OCI-LY7 (cell line): ENCODE results near the gene PGP. TPM values are rescaled to one million over a fixed set of nuclear protein-coding genes. Genes with fewer than 3 reads are reported as not detected.

ENCODE experiments used
- BruUV-seq: library from RNA; stranded (reverse); fragments of 400-500 nt; replicated peaks from 2 replicates; lab custom pipeline; 2021; lab: Mats Ljungman, UMichigan
- CTCF ChIA-PET: fragments of 300-600 bp; sonication (Branson Sonifier 250); formaldehyde crosslinking; loops from one replicate; lab custom pipeline; 2022; ENCODE audit warnings: antibody characterized with exemption; ENCODE audit not compliant: unreplicated experiment; lab: Charles Lee
- POLR2A ChIA-PET: fragments of 300-600 bp; sonication (Branson Sonifier 250); formaldehyde crosslinking; loops from one replicate; lab custom pipeline; 2022; ENCODE audit warnings: antibody characterized with exemption; lab: Charles Lee
- DNase-seq: peaks from one replicate; pipeline ENCODE4 v3.0.0-alpha.2; 2015; ENCODE audit warnings: low spot score
- H2AFZ ChIP-seq: fragments of 200-600 bp; sonication (generic), shearing (Covaris generic); 2 replicates; pipeline ENCODE4 v1.6.1; 2014; ENCODE audit warnings: mild to moderate bottlenecking, antibody characterized with exemption, low read length, moderate library complexity
- H3K27ac ChIP-seq: fragments of 200-600 bp; sonication (generic); 2 replicates; pipeline ENCODE4 v1.5.1; 2014; ENCODE audit warnings: mixed run types, low read depth, mild to moderate bottlenecking, moderate library complexity, low read length, inconsistent platforms; ENCODE audit not compliant: poor library complexity, severe bottlenecking
- H3K36me3 ChIP-seq: fragments of 200-600 bp; sonication (generic); 2 replicates; pipeline ENCODE4 v1.6.1; 2014; ENCODE audit warnings: mild to moderate bottlenecking, antibody characterized with exemption, low read length, moderate library complexity, mixed read lengths; ENCODE audit not compliant: insufficient read depth
- H3K4me1 ChIP-seq: fragments of 200-600 bp; sonication (generic); 2 replicates; pipeline ENCODE4 v1.5.1; 2014; ENCODE audit warnings: mild to moderate bottlenecking, low read length; ENCODE audit not compliant: insufficient read depth, poor library complexity, severe bottlenecking
- H3K4me2 ChIP-seq: fragments of 200-600 bp; sonication (generic); 2 replicates; pipeline ENCODE4 v1.6.1; 2014; ENCODE audit warnings: mild to moderate bottlenecking, low read length
- H3K4me3 ChIP-seq: fragments of 200-600 bp; sonication (generic); 2 replicates; pipeline ENCODE4 v1.5.1; 2014; ENCODE audit warnings: mild to moderate bottlenecking, low read depth, low read length; ENCODE audit not compliant: poor library complexity, severe bottlenecking
- H3K79me2 ChIP-seq: fragments of 200-600 bp; sonication (generic); 2 replicates; pipeline ENCODE4 v1.6.1; 2016; ENCODE audit warnings: low read depth, mild to moderate bottlenecking, low read length, moderate library complexity, mixed read lengths; ENCODE audit not compliant: insufficient read depth
- H3K9me2 ChIP-seq: fragments of 200-600 bp; sonication (generic); 2 replicates; pipeline ENCODE4 v1.6.1; 2016; ENCODE audit warnings: mild to moderate bottlenecking, low read length, mixed read lengths; ENCODE audit not compliant: insufficient read depth
- H3K9me3 ChIP-seq: fragments of 200-600 bp; sonication (generic); 2 replicates; pipeline ENCODE4 v1.6.1; 2014; ENCODE audit warnings: mild to moderate bottlenecking, mixed run types, low read length, mixed read lengths
- H4K20me1 ChIP-seq: fragments of 200-600 bp; sonication (generic); 2 replicates; pipeline ENCODE4 v1.6.1; 2014; ENCODE audit warnings: mild to moderate bottlenecking, antibody characterized with exemption, low read length, moderate library complexity, mixed read lengths; ENCODE audit not compliant: insufficient read depth
- CTCF ChIP-seq: fragments of 200-600 bp; sonication (generic); conservative IDR thresholded peaks from 2 replicates; pipeline ENCODE4 v1.5.1; 2014; ENCODE audit warnings: mild to moderate bottlenecking, antibody characterized with exemption, low read length, moderate library complexity, mixed read lengths
- EZH2phosphoT487 ChIP-seq: fragments of 200-600 bp; sonication (generic); IDR thresholded peaks from 2 replicates; pipeline ENCODE4 v1.6.1; 2018; ENCODE audit warnings: low read depth, borderline replicate concordance, mild to moderate bottlenecking, mixed run types, antibody characterized with exemption, low read length, moderate library complexity, mixed read lengths
- intact Hi-C: fragments of 100-400 bp; cut with micrococcal nuclease; formaldehyde crosslinking; loops from one replicate; pipeline ENCODE4 v1.10.0; 2022; ENCODE audit not compliant: unreplicated experiment
- total RNA-seq, 2 experiments: library from RNA; depleted of rRNA in 1 of 2; stranded (reverse); fragments of >200 nt in 1 of 2; shearing (Covaris generic) in 1 of 2; gene quantifications; 2 replicates each; pipeline ENCODE4 v1.2.3, GENCODE V29; 2014 to 2022

Gene PGP
- total RNA-seq, 2 experiments from 2014 or later, result 37.9 to 44.2 TPM

DNA sequence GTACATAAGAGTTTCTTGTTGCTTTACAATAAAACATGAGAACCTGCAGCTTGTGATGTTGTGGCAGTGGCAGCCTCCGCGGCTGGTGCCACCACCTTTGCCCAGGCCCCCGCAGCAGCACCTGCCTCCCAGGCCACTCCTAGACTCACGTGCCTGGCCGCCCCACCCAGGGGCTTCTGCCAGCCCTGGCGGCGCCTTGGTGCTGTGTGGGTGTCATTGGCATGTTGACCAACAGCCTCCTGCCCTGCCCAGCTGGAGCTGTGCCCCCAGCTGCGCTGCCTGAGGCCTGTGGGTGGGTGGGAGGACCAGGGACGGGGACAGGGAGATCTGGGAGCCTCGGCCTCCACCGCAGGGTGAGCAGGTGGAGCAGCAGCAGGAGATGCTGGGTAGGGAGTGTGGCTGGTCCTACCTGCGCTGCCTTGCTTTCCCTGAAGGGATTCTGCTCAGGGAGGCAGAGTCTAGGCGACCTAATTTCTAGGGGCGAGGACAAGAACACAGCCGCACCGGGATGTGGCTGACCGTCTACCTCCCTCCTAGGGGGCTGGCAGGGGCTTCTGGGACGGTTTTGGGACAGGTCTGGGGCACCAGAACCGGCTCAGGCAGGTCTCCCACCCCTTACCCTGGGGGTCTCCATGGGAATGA lies 21.2 kb upstream of the PGP start:
- Histone ChIP-seq H3K4me2 (no peak overlapping the region), H3K4me3 (no peak overlapping the region), H2AFZ (no peak overlapping the region), H3K27ac (no peak overlapping the region), H3K9me3 (no peaks in the 10 kb centered on the region), H4K20me1 (no peaks in the 10 kb centered on the region), H3K36me3 (peaks cover 72% of the 10 kb centered on the region), H3K4me1 (no peaks in the 10 kb centered on the region), H3K79me2 (no peaks in the 10 kb centered on the region), H3K9me2 (no peaks in the 10 kb centered on the region)
- intact Hi-C loops, result no loop called here
- POLR2A ChIA-PET, result no interaction called here
- no peak for DNase-seq
- no TSS peak for BruUV-seq
- CTCF ChIA-PET, result interaction anchor here (0.6 kb wide), 1 partner anchor 14 kb away, joined by 16 read pairs; no protein-coding TSS in a partner anchor
- TF ChIP-seq EZH2phosphoT487 (no peak), CTCF (no peak)

DNA sequence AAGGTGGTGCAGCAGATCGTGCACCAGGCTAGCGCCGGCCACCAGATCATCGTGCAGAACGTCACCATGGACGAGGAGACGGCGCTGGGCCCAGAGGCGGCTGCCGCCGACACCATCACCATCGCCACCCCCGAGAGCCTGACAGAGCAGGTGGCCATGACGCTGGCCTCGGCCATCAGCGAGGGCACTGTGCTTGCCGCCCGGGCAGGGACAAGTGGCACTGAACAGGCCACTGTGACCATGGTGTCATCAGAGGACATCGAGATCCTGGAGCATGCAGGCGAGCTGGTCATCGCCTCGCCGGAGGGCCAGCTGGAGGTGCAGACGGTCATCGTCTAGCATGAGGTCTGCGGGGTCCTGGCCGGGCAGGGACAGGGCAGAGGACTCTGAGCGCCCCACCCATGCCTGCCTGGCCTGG lies 20.6 kb upstream of the PGP start:
- Histone ChIP-seq H3K9me2 (no peaks in the 10 kb centered on the region), H2AFZ (no peak overlapping the region), H3K9me3 (no peaks in the 10 kb centered on the region), H3K4me2 (no peak overlapping the region), H3K36me3 (peaks cover 76% of the 10 kb centered on the region), H4K20me1 (no peaks in the 10 kb centered on the region), H3K79me2 (no peaks in the 10 kb centered on the region), H3K4me3 (no peak overlapping the region), H3K27ac (no peak overlapping the region), H3K4me1 (no peaks in the 10 kb centered on the region)
- POLR2A ChIA-PET, result no interaction called here
- BruUV-seq, result no TSS peak
- intact Hi-C loops, result no loop called here
- TF ChIP-seq CTCF (no peak), EZH2phosphoT487 (no peak)
- DNase-seq, result no peak
- CTCF ChIA-PET, result interaction anchor here (0.6 kb wide), 1 partner anchor 14 kb away, joined by 16 read pairs; no protein-coding TSS in a partner anchor

GRCh38 chr16:2234813-2235170 lies 20.2 kb upstream of the PGP start:
- ChIA-PET CTCF (no interaction called here), POLR2A (no interaction called here)
- TF ChIP-seq CTCF, result no peak
- no peak for TF ChIP-seq EZH2phosphoT487
- Histone ChIP-seq H4K20me1 (no peaks in the 10 kb centered on the region), H3K9me2 (no peaks in the 10 kb centered on the region), H3K36me3 (peaks cover 79% of the 10 kb centered on the region), H3K9me3 (no peaks in the 10 kb centered on the region), H3K79me2 (no peaks in the 10 kb centered on the region), H3K27ac (no peak overlapping the region), H3K4me1 (no peaks in the 10 kb centered on the region), H3K4me3 (no peak overlapping the region), H3K4me2 (no peak overlapping the region), H2AFZ (no peak overlapping the region)
- no peak for DNase-seq
- intact Hi-C loops, result no loop called here
- no TSS peak for BruUV-seq
